ENCODE measurements around the gene LSM6.

DNA sequence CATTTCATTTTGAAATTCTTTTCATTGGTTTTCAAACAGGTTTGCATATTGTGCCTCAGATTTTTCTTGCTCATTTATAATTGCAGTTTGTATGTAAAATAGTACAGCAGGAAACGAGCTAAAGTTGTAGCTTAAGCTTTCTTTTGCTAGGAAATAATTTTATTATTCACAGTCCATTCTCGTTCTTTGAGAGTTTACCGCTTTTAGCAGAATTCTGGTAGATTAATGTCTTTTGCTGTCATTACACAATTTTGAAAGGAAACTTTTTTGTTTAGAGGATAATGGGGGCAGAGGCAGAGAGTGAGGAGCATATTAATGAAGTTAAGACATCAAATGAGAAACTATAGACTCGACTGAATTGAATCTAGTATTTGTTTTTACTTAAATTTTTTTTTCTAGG is 10.5 kb downstream of the LSM6 start:
- TF ChIP-seq POLR2AphosphoS5 (IDR thresholded peaks at IDR 0.05; ENCODE audit: low read depth, low read length): no peak
- TF ChIP-seq TAF1 (IDR thresholded peaks at IDR 0.05; ENCODE audit: low read depth, low read length): no peak
- no peak for TF ChIP-seq POLR2A (IDR thresholded peaks at IDR 0.05; ENCODE audit: low read depth, low read length)
- no peak for TF ChIP-seq SPI1 (IDR thresholded peaks at IDR 0.05; ENCODE audit: low read depth, low read length)
